Measurements from ENCODE around the gene NPHP4.

The NPHP4 gene

GRCh38 chr1:6004412-6005123 is 12.3 kb upstream of the NPHP4 start:
- Histone ChIP-seq H3K27me3 (replicated peaks) (peaks cover 18% of the 10 kb centered on the region), H3K36me3 (replicated peaks) (no peaks in the 10 kb centered on the region), H3K4me3 (ENCODE audit: low read depth, low read length) (no peak overlapping the region), H3K27ac (no peak overlapping the region)
- DNase-seq: no peak
- TF ChIP-seq, protein P1, sequence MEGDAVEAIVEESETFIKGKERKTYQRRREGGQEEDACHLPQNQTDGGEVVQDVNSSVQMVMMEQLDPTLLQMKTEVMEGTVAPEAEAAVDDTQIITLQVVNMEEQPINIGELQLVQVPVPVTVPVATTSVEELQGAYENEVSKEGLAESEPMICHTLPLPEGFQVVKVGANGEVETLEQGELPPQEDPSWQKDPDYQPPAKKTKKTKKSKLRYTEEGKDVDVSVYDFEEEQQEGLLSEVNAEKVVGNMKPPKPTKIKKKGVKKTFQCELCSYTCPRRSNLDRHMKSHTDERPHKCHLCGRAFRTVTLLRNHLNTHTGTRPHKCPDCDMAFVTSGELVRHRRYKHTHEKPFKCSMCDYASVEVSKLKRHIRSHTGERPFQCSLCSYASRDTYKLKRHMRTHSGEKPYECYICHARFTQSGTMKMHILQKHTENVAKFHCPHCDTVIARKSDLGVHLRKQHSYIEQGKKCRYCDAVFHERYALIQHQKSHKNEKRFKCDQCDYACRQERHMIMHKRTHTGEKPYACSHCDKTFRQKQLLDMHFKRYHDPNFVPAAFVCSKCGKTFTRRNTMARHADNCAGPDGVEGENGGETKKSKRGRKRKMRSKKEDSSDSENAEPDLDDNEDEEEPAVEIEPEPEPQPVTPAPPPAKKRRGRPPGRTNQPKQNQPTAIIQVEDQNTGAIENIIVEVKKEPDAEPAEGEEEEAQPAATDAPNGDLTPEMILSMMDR (IDR thresholded peaks at IDR 0.05; ENCODE audit: low read depth, low read length, missing control alignments): no peak
- in situ Hi-C loops (cut with HindIII; ENCODE audit: low pct_ligation_motif_present, low sequenced_read_pairs): no loop called here

DNA sequence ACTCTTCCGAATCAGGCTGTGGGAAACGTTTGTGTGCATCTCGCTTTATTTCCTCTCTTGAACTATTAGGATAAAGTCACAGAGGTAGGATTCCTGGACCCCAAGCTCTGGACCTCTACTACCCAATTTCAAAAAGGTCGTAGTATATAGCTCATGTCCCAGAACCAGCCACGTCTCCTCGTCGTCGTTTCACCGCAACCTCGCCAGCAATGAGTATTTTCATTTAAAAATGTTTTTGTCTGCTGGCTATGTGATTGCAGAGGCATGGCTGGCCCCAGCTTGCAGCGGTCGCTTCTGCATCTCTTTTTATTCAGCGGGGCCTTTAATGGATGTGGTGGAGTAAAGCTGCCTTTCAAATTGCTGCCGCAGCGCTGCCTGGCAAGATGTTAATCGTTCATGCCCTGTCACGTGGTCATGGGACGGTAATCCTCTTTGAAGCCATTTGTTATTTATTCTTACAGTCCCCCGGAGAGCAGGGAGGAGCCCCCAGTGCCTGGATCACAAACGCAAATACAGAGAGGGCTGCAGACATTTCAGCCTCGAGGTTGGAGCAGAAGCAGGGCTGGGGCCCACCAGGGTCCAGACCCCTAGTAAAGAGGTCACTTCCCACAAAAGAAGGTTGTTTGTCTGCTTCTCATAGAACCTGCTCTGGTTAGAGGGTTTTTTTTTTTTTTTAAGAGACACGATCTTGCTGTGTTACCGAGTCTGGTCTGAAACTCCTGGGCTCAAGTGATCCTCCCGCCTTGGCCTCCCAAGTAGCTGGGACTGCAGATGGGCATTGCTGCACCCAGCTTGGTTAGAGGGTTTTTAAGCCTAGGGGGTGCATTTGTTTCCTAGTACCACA is 11.6 kb upstream of the NPHP4 start:
- Histone ChIP-seq H3K36me3 (replicated peaks) (no peaks in the 10 kb centered on the region), H3K27ac (no peak overlapping the region), H3K27me3 (replicated peaks) (peaks cover 18% of the 10 kb centered on the region), H3K4me3 (ENCODE audit: low read depth, low read length) (no peak overlapping the region)
- no peak for DNase-seq
- TF ChIP-seq, protein P1 (IDR thresholded peaks at IDR 0.05; ENCODE audit: low read depth, low read length, missing control alignments): no peak
- in situ Hi-C loops (cut with HindIII; ENCODE audit: low pct_ligation_motif_present, low sequenced_read_pairs): no loop called here

DNA sequence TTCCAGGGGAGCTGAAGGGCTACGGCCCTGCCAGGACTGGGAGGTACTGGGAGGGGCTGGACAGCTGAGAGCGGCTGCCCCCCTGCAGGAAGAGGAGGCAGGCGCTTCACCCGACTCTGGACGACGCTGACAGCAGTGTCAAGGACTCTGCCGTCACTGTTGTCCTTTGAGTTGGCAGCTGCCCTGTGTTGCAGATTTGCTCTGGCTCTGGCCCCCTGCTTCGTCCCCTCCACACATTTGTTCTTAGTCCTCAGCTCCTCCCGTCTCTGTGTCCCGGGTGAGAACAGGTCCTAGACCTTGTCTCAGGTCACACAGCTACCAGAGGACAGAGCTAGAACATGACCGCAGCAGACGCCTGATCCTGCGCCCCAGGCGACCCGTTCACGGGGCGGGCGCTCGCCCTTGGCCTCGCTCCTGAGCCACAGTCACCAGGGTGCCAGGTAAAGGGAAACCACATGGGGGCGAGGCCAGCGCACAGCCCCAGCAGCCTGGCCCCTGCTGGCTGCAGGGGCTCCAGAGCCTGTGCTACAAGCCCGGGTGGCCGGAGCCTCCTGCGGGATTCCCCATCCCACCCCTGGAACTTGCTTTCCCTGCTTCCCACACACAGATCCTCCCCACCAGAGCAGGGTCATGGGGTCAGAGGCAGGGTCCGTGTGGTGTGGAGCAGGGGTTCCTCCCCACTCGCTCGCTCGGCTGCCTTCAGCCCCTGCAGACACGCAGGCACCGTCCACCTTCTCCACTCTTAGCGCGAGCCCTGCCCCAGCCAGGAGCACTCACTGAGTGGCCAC is 10.7 kb upstream of the NPHP4 start:
- in situ Hi-C loops (cut with HindIII; ENCODE audit: low pct_ligation_motif_present, low sequenced_read_pairs): no loop called here

DNA sequence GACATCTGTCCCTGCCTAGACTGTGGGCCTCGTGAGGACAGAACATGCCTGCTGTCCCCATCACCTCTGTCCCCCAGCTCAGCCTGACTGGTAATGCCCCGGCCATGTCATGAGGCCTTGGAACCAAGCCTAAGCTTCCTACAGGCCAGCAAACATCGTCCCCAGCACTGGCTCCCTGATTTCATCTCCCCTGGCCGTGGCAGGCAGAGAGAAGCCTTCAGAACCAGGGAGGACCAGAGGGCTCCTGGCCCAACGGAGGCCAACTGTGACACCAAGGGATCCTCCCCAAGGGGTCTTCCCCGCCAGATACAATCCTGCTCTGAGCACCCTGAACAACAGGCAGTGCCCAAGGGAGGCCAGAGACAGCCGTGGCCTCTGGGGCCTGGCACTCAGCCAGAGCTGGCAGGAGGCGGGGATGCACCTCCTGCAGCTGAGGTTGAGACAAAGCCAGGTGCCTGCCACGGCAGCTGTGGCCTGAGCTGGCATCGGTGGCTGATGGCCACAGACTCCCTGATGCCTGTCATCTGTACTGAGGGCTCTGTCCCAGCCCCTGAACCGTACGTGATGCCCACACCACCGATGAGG is 9.9 kb upstream of the NPHP4 start:
- Histone ChIP-seq H3K4me3 (ENCODE audit: low read depth, low read length) (no peak overlapping the region), H3K27me3 (replicated peaks) (peaks cover 16% of the 10 kb centered on the region), H3K36me3 (replicated peaks) (no peaks in the 10 kb centered on the region), H3K27ac (no peak overlapping the region)
- TF ChIP-seq, protein P1 (IDR thresholded peaks at IDR 0.05; ENCODE audit: low read depth, low read length, missing control alignments): no peak
- in situ Hi-C loops (cut with HindIII; ENCODE audit: low pct_ligation_motif_present, low sequenced_read_pairs): no loop called here
- no peak for DNase-seq

More for the DNA sequence above, 10.7 kb upstream of the NPHP4 start:
- TF ChIP-seq, protein P1 (IDR thresholded peaks at IDR 0.05; ENCODE audit: low read depth, low read length, missing control alignments): no peak
- H3K36me3 ChIP-seq (replicated peaks): no peaks in the 10 kb centered on the region
- H3K27ac ChIP-seq: no peak overlapping the region
- no peak overlapping the region for H3K4me3 ChIP-seq (ENCODE audit: low read depth, low read length)
- H3K27me3 ChIP-seq (replicated peaks): peaks cover 18% of the 10 kb centered on the region
- no peak for DNase-seq

GRCh38 chr1:6000444-6001288 is 8.4 kb upstream of the NPHP4 start:
- Histone ChIP-seq H3K27ac (no peak overlapping the region), H3K27me3 (replicated peaks) (peaks cover 16% of the 10 kb centered on the region), H3K4me3 (ENCODE audit: low read depth, low read length) (no peak overlapping the region), H3K36me3 (replicated peaks) (no peaks in the 10 kb centered on the region)
- no peak for DNase-seq
- in situ Hi-C loops (cut with HindIII; ENCODE audit: low pct_ligation_motif_present, low sequenced_read_pairs): no loop called here
- TF ChIP-seq, protein P1 (IDR thresholded peaks at IDR 0.05; ENCODE audit: low read depth, low read length, missing control alignments): no peak

All from brain microvascular endothelial cell (primary cell).